ENCODE measurements around the gene TPD52L2.

Gene TPD52L2

GRCh38 chr20:63864978-63865640 is at the start of gene TPD52L2:
Gene TPD52L2, plus strand, starts transcription at chr20:63865270. Its CDS starts 96 bp downstream, at chr20:63865366.
- peak; percentile 97 for DNase-seq (ENCODE audit: low read depth)

GRCh38 chr20:63815615-63816253 is 49.3 kb upstream of the TPD52L2 start:
- DNase-seq (ENCODE audit: low read depth), result no peak

- no peak for DNase-seq (ENCODE audit: low read depth)
Observed at GRCh38 chr20:63819224-63819921, 45.7 kb upstream of the TPD52L2 start.

GRCh38 chr20:63821811-63822210 is 43.3 kb upstream of the TPD52L2 start:
- no peak for DNase-seq (ENCODE audit: low read depth)

DNA sequence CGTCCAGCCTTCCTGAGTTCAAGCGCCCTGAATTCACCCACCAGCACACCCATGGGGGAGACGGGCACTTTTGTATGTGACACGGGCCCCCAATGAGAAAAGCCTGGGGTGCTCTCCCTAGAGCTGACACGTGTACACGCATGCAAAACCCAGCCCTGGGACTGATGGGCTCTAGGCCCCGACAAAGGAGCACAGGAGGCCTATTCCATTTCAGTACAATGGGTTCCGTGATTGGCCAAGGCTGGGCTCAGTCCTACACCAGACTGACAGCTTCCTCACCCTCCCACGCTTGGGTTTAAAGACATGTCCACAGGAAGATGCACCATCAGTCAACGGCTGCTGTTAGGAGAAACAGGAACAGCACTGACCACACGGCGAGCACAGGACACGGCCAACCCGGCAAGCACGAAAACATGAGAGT is 42.8 kb upstream of the TPD52L2 start:
- no peak for DNase-seq (ENCODE audit: low read depth)

GRCh38 chr20:63823691-63824311 is 41.3 kb upstream of the TPD52L2 start:
- no peak for DNase-seq (ENCODE audit: low read depth)

- no peak for DNase-seq (ENCODE audit: low read depth)
Observed at GRCh38 chr20:63825331-63826118, 39.5 kb upstream of the TPD52L2 start.

- DNase-seq (ENCODE audit: low read depth), result no peak
Observed at GRCh38 chr20:63826753-63827152, 38.3 kb upstream of the TPD52L2 start.

GRCh38 chr20:63828124-63828523 is 36.9 kb upstream of the TPD52L2 start:
- no peak for DNase-seq (ENCODE audit: low read depth)

DNA sequence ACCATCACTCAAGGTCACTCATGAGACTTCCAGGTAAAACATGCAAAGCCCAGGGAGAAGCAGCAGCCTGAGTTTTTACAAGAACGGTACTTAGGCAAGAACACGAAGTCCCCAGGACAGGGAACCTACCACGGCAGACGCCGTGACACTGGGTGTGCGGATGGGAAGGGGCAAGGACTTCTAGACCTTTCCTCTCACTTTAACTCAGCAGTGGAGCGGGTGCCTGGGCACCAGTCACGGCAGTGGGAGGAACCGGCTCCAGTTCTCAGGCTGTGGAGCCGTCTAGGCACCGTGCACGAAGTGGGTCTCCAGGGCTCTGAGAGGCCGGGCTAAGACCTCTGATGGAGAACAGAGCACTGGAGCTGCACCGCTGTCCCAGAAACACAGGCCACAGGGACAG is 36.5 kb upstream of the TPD52L2 start:
- DNase-seq (ENCODE audit: low read depth), result no peak

DNA sequence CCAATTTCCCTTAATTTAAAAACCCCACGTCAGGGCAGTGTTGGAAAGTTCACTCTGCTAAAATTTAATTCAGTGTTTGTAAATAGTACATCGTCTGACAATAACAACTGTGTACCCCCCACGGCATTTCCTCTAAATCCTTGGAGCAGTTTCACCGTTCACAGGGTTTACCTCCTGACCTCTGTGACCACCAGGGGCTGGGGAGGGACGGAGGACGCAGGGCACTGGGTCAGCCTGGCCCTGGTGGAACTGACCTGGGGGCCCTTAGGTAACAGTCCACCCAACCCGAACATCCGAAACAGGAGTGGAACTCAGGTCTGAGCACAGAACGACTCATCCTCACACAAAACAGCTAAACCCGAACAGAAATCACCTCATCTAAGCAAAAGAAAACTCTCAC is 36.1 kb upstream of the TPD52L2 start:
- no peak for DNase-seq (ENCODE audit: low read depth)

DNA sequence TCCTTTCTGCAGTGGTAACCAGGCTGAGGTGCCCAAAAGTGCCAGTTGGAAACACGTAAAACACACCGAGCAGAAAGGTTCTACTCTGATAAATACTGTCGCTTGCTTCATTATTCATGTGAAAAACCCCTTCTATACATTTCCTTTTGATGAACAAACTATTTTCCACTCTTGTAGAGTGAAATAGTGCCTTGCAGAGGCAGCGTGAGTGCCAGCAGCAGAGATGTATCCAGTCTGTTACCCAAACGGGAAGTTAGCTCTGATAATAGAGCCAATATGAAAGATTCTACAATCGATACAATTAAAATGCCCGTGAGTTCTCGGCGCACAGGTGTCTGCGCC is 35.5 kb upstream of the TPD52L2 start:
- no peak for DNase-seq (ENCODE audit: low read depth)

- no peak for DNase-seq (ENCODE audit: low read depth)
Observed at GRCh38 chr20:63829945-63830835, 34.9 kb upstream of the TPD52L2 start.

GRCh38 chr20:63830841-63831588 is 34.1 kb upstream of the TPD52L2 start, which contains the start of gene ZBTB46:
Gene ZBTB46, minus strand, starts transcription at chr20:63831264. Its CDS starts 40,507 bp downstream, at chr20:63790757.
- DNase-seq (ENCODE audit: low read depth), result no peak

DNA sequence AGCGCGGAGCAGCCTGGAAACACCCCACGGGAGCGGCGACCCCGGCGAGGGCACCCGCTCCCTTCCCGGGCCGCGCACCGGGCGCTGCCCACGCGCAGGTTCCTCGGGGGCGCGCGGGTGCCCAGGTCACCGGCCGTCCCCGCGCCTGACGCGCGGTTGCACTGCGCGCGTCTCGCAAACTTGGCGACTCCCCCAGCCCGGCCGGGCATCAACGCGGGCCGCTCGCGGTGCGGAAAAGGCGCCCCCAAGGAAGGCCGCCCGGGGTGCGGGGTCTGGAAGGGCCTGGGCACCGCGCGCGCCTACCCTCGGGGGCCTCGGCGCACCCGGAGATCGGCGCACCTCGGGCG is 33.5 kb upstream of the TPD52L2 start:
- DNase-seq (ENCODE audit: low read depth), result no peak

DNA sequence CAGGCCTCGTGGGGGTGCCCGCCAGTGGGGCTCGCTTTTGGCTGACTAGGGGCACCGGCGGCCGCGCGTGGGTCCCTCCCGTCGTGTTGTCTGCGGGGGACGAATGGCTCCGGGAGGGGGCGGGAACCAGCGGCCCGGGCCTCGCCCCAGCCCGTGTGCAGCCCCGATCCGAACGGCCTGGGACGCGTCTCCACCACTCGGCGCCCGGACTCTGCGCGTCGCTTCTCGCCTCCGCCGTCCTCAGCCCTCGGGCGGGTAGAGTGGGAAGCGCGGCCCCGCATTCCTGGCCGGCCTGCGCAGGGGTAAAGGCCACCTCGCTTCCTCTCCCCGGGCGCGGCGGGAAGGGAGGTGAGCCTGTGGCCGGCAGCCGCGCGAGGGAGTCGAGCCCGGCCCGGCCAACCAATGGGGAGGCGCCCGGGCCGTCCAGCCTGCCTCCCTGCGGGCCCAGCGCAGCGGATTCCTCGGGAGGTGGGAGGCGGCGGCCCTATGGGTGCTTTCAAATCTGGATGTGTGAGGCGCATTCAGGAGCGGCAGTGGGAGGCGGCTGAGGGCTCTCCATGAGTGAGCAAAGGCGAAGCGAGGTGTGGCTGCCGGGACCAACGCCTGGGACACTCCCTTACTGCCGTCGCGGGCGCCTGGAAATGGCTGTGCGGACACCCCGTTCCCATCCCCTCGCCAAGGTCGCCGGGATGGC is 32.9 kb upstream of the TPD52L2 start:
- DNase-seq (ENCODE audit: low read depth), result no peak

DNA sequence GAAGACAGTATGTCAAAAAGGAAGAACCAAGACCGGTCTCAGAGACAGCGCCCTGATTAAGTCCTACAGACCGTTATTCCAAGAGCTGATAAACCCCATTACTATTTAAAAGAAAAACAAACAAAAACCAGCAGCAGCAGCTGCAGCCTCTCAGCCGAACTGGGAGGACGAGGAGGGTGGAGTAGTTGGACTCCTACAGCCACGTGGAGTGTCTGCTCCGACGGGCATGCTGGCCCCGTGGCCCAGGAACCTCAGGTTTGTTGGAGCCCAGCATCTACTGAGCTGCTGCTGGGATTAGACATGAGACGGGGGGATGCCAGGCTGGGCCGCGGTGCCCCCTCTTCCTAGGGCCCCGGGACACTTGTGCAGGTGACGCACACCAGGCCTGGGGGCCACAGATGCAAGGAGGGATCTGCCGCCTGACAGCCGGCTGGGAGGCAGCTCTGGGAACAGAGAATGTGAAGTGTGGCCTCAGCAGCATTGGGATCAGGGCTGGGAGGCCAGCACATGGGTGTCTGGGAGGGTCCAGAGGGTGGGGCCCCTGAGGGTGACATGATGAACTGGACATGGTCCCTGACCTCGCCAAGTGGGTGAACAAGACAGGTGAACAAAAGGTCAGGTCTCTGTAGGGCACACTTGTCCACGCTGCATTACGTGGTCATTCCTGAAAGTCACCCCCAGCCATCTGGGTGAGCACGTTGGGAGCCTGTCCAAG is 31.1 kb upstream of the TPD52L2 start:
- no peak for DNase-seq (ENCODE audit: low read depth)

- no peak for DNase-seq (ENCODE audit: low read depth)
Observed at GRCh38 chr20:63834491-63834880, 30.6 kb upstream of the TPD52L2 start.

All from activated gamma-delta T cell treated with anti-CD3 and anti-CD28 coated beads, Interleukin-2, amount 50 U/mL, for 16 hours (primary cell).